MM.1S (cell line): ENCODE data around the gene GAST.

Experiments used
- DNase-seq: peaks from one replicate; pipeline ENCODE4 v3.0.0-alpha.2; 2015
- H2AFZ ChIP-seq: fragments of 300-600 bp; sonication (generic); 2 replicates; pipeline ENCODE4 v1.6.0; 2016; ENCODE audit warnings: antibody characterized with exemption, low read length
- H3F3A ChIP-seq: fragments of 300-600 bp; sonication (generic); 2 replicates; pipeline ENCODE4 v1.6.1; 2016; ENCODE audit warnings: mild to moderate bottlenecking, antibody characterized with exemption, low read length, moderate library complexity, mixed read lengths; ENCODE audit not compliant: insufficient read depth
- H3K27ac ChIP-seq: fragments of 300-600 bp; sonication (generic); 2 replicates; pipeline ENCODE4 v1.5.1; 2016; ENCODE audit warnings: mild to moderate bottlenecking, low read length
- H3K27me3 ChIP-seq: fragments of 300-600 bp; sonication (generic); replicated peaks from 2 replicates; pipeline ENCODE4 v1.6.0; 2016; ENCODE audit warnings: low read length; ENCODE audit not compliant: insufficient read depth
- H3K36me3 ChIP-seq: fragments of 300-600 bp; sonication (generic); replicated peaks from 2 replicates; pipeline ENCODE4 v1.6.1; 2016; ENCODE audit warnings: mild to moderate bottlenecking, low read length, mixed read lengths; ENCODE audit not compliant: insufficient read depth
- H3K4me1 ChIP-seq: fragments of 300-600 bp; sonication (generic); 2 replicates; pipeline ENCODE4 v1.6.1; 2016; ENCODE audit warnings: low read length, mixed read lengths
- H3K4me2 ChIP-seq: fragments of 300-600 bp; sonication (generic); 2 replicates; pipeline ENCODE4 v1.6.0; 2016; ENCODE audit warnings: low read depth, low read length
- H3K4me3 ChIP-seq: fragments of 300-600 bp; sonication (generic); 2 replicates; pipeline ENCODE4 v1.5.1; 2016; ENCODE audit warnings: low read length, mixed read lengths
- H3K79me2 ChIP-seq: fragments of 300-600 bp; sonication (generic); 2 replicates; pipeline ENCODE4 v1.6.1; 2016; ENCODE audit warnings: mixed run types, low read length, mixed read lengths
- H3K9ac ChIP-seq: fragments of 300-600 bp; sonication (generic); 2 replicates; pipeline ENCODE4 v1.6.1; 2016; ENCODE audit warnings: low read length, mixed read lengths
- H3K9me2 ChIP-seq: fragments of 300-600 bp; sonication (generic); replicated peaks from 2 replicates; pipeline ENCODE4 v1.6.1; 2016; ENCODE audit warnings: mild to moderate bottlenecking, low read length, mixed read lengths; ENCODE audit not compliant: insufficient read depth
- H3K9me3 ChIP-seq: fragments of 300-600 bp; sonication (generic); replicated peaks from 2 replicates; pipeline ENCODE4 v1.6.1; 2016; ENCODE audit warnings: mild to moderate bottlenecking, low read length, mixed read lengths; ENCODE audit not compliant: insufficient read depth
- H4K20me1 ChIP-seq: fragments of 300-600 bp; sonication (generic); 2 replicates; pipeline ENCODE4 v1.6.1; 2016; ENCODE audit warnings: mild to moderate bottlenecking, low read length, moderate library complexity, mixed read lengths; ENCODE audit not compliant: insufficient read depth
- EZH2 ChIP-seq: fragments of 300-600 bp; sonication (generic); optimal IDR thresholded peaks from 2 replicates; pipeline ENCODE3; 2017; ENCODE audit warnings: low read depth, mild to moderate bottlenecking, antibody characterized with exemption, low read length, mixed read lengths
- EZH2phosphoT487 ChIP-seq: fragments of 300-600 bp; sonication (generic); IDR thresholded peaks from 2 replicates; pipeline ENCODE4 v1.6.1; 2018; ENCODE audit warnings: antibody characterized with exemption, low read length
- TF ChIP-seq, protein P1 (sequence below): fragments of 300-600 bp; sonication (generic); IDR thresholded peaks from 2 replicates; pipeline ENCODE4 v1.5.1; 2016; ENCODE audit warnings: antibody characterized with exemption, low read length, mixed read lengths

Gene GAST

DNA sequence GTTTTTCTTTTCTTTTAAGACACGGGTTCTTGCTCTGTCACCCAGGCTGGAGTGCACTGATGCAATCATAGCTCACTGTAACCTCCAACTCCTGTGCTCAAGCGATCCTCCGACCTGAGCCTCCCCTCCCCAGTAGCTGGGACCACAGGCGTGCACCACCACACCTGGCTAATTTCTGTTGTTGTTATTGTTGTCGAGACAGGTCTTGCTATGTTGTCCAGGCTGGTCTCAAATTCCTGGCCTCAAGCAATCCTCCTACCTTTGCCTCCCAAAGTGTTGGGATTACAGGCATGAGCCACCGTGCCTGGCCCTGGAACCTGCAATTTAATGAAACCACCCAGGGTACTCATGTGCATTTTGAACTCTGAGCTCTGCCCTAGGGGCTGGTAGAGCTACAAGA lies 50.3 kb downstream of the GAST start:
- no peak for DNase-seq
- no peak for TF ChIP-seq EZH2
- TF ChIP-seq, protein P1, sequence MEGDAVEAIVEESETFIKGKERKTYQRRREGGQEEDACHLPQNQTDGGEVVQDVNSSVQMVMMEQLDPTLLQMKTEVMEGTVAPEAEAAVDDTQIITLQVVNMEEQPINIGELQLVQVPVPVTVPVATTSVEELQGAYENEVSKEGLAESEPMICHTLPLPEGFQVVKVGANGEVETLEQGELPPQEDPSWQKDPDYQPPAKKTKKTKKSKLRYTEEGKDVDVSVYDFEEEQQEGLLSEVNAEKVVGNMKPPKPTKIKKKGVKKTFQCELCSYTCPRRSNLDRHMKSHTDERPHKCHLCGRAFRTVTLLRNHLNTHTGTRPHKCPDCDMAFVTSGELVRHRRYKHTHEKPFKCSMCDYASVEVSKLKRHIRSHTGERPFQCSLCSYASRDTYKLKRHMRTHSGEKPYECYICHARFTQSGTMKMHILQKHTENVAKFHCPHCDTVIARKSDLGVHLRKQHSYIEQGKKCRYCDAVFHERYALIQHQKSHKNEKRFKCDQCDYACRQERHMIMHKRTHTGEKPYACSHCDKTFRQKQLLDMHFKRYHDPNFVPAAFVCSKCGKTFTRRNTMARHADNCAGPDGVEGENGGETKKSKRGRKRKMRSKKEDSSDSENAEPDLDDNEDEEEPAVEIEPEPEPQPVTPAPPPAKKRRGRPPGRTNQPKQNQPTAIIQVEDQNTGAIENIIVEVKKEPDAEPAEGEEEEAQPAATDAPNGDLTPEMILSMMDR: no peak
- no peak for TF ChIP-seq EZH2phosphoT487
- H3K9me3 ChIP-seq: no peaks in the 10 kb centered on the region
- H3K4me1 ChIP-seq: peaks cover 3% of the 10 kb centered on the region
- H3K4me3 ChIP-seq: no peak overlapping the region
- no peak overlapping the region for H3K9ac ChIP-seq
- H2AFZ ChIP-seq: no peak overlapping the region
- H3K9me2 ChIP-seq: no peaks in the 10 kb centered on the region
- H3K4me2 ChIP-seq: no peak overlapping the region
- no peaks in the 10 kb centered on the region for H3K79me2 ChIP-seq
- H3K27me3 ChIP-seq: no peaks in the 10 kb centered on the region
- no peaks in the 10 kb centered on the region for H4K20me1 ChIP-seq
- H3K36me3 ChIP-seq: no peaks in the 10 kb centered on the region
- no peak overlapping the region for H3K27ac ChIP-seq
- no peaks in the 10 kb centered on the region for H3F3A ChIP-seq

DNA sequence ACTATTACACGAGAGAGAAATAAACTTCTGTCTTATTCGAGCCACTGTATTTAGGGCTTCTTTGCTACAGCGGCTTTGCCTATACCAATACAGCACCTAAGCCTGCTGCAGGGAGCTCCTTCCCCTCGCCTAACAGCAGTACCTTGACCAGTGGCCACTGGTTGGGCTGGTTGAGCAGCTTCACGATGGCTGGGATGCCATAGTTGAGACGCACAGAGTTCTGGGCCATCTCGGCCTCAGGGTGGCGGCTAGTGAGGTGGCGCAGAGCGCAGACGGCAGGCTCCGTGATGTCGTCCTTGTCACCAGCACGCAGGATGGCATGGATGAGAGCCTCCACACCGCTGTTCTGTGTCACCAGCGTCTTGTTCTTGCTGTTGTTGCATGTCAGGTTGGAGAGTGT lies 50.7 kb downstream of the GAST start:
- TF ChIP-seq, protein P1: no peak
- TF ChIP-seq EZH2: no peak
- no peak for TF ChIP-seq EZH2phosphoT487
- Histone ChIP-seq H3K9me2 (no peaks in the 10 kb centered on the region), H3K79me2 (no peaks in the 10 kb centered on the region), H3K4me2 (no peak overlapping the region), H2AFZ (no peak overlapping the region), H3K4me3 (no peak overlapping the region), H3K27ac (no peak overlapping the region), H3K9ac (no peak overlapping the region), H3K4me1 (no peaks in the 10 kb centered on the region), H3K36me3 (no peaks in the 10 kb centered on the region), H3K27me3 (no peaks in the 10 kb centered on the region), H4K20me1 (no peaks in the 10 kb centered on the region), H3K9me3 (no peaks in the 10 kb centered on the region), H3F3A (no peaks in the 10 kb centered on the region)
- no peak for DNase-seq

DNA sequence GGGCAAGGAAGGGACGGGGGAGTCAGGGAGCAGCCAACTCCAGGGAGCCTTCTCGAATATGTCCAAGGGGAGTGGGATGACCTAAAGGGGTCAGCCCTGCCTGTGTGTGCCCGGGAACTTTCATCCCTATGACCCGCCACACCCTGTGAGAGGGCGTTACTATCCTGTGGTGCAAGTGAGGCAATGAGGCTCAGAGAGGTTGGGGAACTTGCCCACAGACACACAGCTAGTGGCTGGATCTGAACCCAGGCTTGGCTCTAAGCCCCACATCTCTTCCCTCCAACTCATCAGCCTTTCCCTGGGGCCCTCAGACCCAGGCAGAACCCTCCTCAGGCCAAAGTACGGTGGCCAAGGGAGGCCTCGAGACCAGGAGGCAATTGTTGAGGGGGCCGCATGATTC lies 51.2 kb downstream of the GAST start:
- Histone ChIP-seq H3K4me3 (no peak overlapping the region), H3K4me1 (no peaks in the 10 kb centered on the region), H3K9me2 (no peaks in the 10 kb centered on the region), H3K9ac (no peak overlapping the region), H3K9me3 (no peaks in the 10 kb centered on the region), H3F3A (no peaks in the 10 kb centered on the region), H4K20me1 (no peaks in the 10 kb centered on the region), H3K4me2 (no peak overlapping the region), H3K27ac (no peak overlapping the region), H3K27me3 (no peaks in the 10 kb centered on the region), H2AFZ (no peak overlapping the region), H3K36me3 (no peaks in the 10 kb centered on the region), H3K79me2 (no peaks in the 10 kb centered on the region)
- TF ChIP-seq EZH2phosphoT487 (no peak), EZH2 (no peak)
- TF ChIP-seq, protein P1: no peak
- DNase-seq: no peak
